ENCODE results near the gene TTC27. TPM values are rescaled to one million over a fixed set of nuclear protein-coding genes. Genes with fewer than 3 reads are reported as not detected.

Gene TTC27
- total RNA-seq, 6 donors from 2014 or later = 9.4 to 24.0 (median 12.3) TPM

DNA sequence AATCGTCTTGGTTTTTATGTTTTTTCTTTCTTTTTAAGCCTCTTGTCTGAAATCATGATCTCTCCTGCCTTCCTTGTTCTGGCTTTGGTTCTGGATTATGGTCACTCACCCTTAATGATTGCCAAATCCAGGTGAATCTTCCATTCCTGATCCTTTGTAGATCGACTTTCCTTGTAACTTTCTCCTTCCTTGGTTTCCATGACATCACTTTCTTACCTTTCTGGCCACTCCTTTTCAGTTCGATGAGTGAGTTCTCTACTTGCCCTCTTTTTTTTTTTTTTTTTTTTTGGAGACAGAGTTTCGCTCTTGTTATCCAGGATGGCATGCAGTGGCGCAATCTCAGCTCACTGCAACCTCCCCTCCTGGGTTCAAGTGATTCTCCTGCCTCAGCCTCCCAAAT lies 179.8 kb downstream of the TTC27 start:
- DNase-seq = no peak
- H3K4me1 ChIP-seq = peaks cover 0 to 8% (median 0%) of the 10 kb centered on the region in 4 donors
- H3K27ac ChIP-seq = no peak overlapping the region
- no peaks in the 10 kb centered on the region for H3K9me3 ChIP-seq
- 94% methylated on average over 5 of the region's 5 CpGs for WGBS, 2 donors
- no peaks in the 10 kb centered on the region for H3K36me3 ChIP-seq
- no peak for TF ChIP-seq POLR2AphosphoS5 (IDR thresholded peaks at IDR 0.05)
- no peak for TF ChIP-seq EP300 (IDR thresholded peaks at IDR 0.05)
- no peak for TF ChIP-seq POLR2A (IDR thresholded peaks at IDR 0.05)
- TF ChIP-seq, protein P1, sequence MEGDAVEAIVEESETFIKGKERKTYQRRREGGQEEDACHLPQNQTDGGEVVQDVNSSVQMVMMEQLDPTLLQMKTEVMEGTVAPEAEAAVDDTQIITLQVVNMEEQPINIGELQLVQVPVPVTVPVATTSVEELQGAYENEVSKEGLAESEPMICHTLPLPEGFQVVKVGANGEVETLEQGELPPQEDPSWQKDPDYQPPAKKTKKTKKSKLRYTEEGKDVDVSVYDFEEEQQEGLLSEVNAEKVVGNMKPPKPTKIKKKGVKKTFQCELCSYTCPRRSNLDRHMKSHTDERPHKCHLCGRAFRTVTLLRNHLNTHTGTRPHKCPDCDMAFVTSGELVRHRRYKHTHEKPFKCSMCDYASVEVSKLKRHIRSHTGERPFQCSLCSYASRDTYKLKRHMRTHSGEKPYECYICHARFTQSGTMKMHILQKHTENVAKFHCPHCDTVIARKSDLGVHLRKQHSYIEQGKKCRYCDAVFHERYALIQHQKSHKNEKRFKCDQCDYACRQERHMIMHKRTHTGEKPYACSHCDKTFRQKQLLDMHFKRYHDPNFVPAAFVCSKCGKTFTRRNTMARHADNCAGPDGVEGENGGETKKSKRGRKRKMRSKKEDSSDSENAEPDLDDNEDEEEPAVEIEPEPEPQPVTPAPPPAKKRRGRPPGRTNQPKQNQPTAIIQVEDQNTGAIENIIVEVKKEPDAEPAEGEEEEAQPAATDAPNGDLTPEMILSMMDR (IDR thresholded peaks at IDR 0.05) = no peak
- ATAC-seq (ENCODE audit: low FRiP score in 2 of 2) = no peak
- no peak overlapping the region for H3K4me3 ChIP-seq
- H3K27me3 ChIP-seq = no peaks in the 10 kb centered on the region

DNA sequence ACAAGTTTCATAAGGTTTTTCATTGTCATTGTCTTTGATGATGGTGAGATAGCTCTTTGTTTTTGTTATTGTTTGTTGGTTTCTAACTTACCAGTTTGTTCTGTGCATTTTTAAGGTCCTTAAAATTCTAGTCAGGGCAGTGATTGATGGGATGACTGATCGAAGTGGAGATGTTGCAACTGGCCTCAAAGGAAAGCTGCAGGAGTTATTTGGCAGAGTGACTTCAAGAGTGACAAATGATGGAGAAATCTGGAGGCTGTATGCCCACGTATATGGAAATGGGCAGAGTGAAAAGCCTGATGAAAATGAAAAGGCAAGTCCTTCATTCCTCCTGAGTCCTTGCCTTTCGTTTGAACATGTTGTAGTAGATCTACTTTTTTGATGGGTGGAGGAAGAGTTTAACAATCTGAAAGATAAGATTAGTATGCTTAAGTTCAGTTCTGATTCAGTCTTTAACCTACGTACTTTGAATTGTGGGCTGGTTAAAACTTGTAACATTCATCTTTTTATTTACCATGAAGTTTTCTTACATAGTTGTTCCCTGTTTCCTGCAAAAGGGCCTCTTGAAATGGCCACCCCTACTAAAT lies 183.2 kb downstream of the TTC27 start:
- ATAC-seq (ENCODE audit: low FRiP score in 2 of 2) = no peak
- no peaks in the 10 kb centered on the region for H3K9me3 ChIP-seq
- TF ChIP-seq POLR2A (IDR thresholded peaks at IDR 0.05) (no peak), EP300 (IDR thresholded peaks at IDR 0.05) (no peak)
- peaks cover 0 to 8% (median 0%) of the 10 kb centered on the region in 4 donors for H3K4me1 ChIP-seq
- H3K4me3 ChIP-seq = no peak overlapping the region
- WGBS, 2 donors = 77 to 86% methylated on average over 4 of the region's 4 CpGs
- no peaks in the 10 kb centered on the region for H3K27me3 ChIP-seq
- no peak for DNase-seq
- H3K36me3 ChIP-seq = no peaks in the 10 kb centered on the region
- H3K27ac ChIP-seq = no peak overlapping the region

DNA sequence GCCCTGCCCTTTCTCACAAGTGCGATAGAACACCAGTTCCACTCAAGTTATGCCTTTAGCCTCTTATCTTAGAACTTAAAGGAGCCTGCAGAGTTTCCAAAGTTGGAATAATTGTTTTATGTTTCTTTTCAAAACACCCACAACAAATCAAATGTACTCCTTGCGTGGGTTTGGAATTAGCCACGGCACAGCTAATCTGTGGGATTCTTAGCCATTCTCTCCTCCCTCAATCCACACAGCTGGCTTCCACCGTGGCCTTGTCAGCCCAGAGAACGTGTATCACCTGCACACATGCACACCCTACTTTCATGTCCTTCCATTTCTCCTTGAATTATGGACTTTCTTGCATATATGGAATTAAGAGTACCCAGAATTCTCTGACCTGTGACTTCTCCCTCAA lies 183.8 kb downstream of the TTC27 start:
- ATAC-seq (ENCODE audit: low FRiP score in 2 of 2) = no peak
- no peak for DNase-seq
- no peaks in the 10 kb centered on the region for H3K27me3 ChIP-seq
- 91 to 93% methylated on average over 5 of the region's 5 CpGs for WGBS, 2 donors
- no peaks in the 10 kb centered on the region for H3K9me3 ChIP-seq
- peaks cover 0 to 8% (median 0%) of the 10 kb centered on the region in 4 donors for H3K4me1 ChIP-seq
- TF ChIP-seq POLR2A (IDR thresholded peaks at IDR 0.05) (no peak), POLR2AphosphoS5 (IDR thresholded peaks at IDR 0.05) (no peak), EP300 (IDR thresholded peaks at IDR 0.05) (no peak)
- TF ChIP-seq, protein P1 (IDR thresholded peaks at IDR 0.05) = no peak
- no peak overlapping the region for H3K4me3 ChIP-seq
- H3K27ac ChIP-seq = no peak overlapping the region
- no peaks in the 10 kb centered on the region for H3K36me3 ChIP-seq

DNA sequence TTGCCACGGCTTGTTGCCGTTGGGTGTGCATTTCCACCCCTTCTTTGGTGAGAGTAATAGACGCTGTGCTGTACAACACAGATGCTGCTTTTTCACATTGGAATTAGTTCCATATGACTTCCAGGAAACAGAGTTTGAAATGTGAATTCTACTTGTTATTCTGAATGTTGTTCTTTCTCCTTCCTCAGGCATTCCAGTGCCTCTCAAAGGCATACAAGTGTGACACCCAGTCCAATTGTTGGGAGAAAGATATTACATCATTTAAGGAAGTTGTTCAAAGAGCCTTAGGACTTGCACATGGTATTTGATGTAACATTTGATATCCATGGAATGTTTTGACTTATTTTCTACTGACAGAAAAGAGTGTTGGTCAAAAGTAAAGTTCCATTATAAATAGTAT lies 184.5 kb downstream of the TTC27 start:
- ATAC-seq (ENCODE audit: low FRiP score in 2 of 2) = no peak
- no peaks in the 10 kb centered on the region for H3K27me3 ChIP-seq
- H3K4me1 ChIP-seq = peaks cover 0 to 8% (median 0%) of the 10 kb centered on the region in 4 donors
- no peak overlapping the region for H3K27ac ChIP-seq
- DNase-seq = no peak
- no peak for TF ChIP-seq POLR2A (IDR thresholded peaks at IDR 0.05)
- no peak for TF ChIP-seq POLR2AphosphoS5 (IDR thresholded peaks at IDR 0.05)
- TF ChIP-seq, protein P1 (IDR thresholded peaks at IDR 0.05) = no peak
- WGBS, 2 donors = 89 to 90% methylated on average over 3 of the region's 3 CpGs
- H3K9me3 ChIP-seq = no peaks in the 10 kb centered on the region
- no peak overlapping the region for H3K4me3 ChIP-seq
- H3K36me3 ChIP-seq = no peaks in the 10 kb centered on the region

DNA sequence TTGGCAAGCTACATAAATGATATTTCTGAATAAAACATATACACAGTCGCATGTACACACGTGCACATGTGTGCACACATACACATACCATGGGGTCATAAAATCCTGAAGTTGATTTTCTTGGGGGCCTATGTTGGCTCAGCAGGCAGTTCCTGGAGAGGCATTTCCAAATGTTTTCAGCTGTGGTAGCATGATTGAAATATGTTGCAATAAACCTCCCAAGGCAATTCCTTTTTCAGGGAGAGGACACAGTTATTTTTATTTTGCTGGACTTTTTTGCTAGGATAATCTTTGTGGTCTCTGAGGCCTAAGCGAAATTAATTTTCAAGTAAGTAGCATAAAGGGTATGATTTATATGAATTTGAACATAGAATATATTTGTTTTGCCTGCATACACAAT lies 192.2 kb downstream of the TTC27 start:
- no peak overlapping the region for H3K27ac ChIP-seq
- 86 to 96% methylated on average over 3 of the region's 3 CpGs for WGBS, 2 donors
- H3K4me3 ChIP-seq = no peak overlapping the region
- ATAC-seq (ENCODE audit: low FRiP score in 2 of 2) (no peak), DNase-seq (no peak)
- TF ChIP-seq, protein P1 (IDR thresholded peaks at IDR 0.05) = no peak
- TF ChIP-seq EP300 (IDR thresholded peaks at IDR 0.05) (no peak), POLR2AphosphoS5 (IDR thresholded peaks at IDR 0.05) (no peak), POLR2A (IDR thresholded peaks at IDR 0.05) (no peak)
- peaks cover 0 to 5% (median under 1%) of the 10 kb centered on the region in 4 donors for H3K4me1 ChIP-seq
- H3K9me3 ChIP-seq = no peaks in the 10 kb centered on the region
- no peaks in the 10 kb centered on the region for H3K27me3 ChIP-seq
- H3K36me3 ChIP-seq = peaks cover 0 to 7% (median 0%) of the 10 kb centered on the region in 4 donors
